Measurements from ENCODE around the gene RANBP1.

Gene RANBP1

DNA sequence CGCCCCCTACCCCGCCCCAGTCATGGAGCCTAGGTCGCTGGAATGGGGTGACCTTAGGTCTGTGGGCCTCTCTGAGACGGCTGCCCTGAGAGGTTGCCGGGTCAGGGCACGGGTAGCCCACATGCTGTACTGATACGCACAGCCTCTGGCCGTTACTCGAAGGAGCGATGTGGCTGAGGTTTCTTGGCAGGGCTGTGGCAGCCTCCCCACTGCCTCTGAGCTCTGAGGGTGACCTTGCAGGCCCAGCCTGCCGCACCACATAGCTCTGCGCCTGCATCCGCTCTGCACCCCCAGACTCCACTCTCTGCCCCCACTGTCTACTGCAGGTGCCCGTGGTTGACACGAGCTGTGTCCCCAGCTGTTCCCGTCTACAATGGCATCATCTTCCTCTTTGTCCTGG is 23.0 kb downstream of the RANBP1 start:
- no peak for TF ChIP-seq GATA3 (IDR thresholded peaks at IDR 0.05; ENCODE audit: low read depth, low read length)
- no peak for TF ChIP-seq GATA2 (IDR thresholded peaks at IDR 0.05; ENCODE audit: low read depth, low read length)

DNA sequence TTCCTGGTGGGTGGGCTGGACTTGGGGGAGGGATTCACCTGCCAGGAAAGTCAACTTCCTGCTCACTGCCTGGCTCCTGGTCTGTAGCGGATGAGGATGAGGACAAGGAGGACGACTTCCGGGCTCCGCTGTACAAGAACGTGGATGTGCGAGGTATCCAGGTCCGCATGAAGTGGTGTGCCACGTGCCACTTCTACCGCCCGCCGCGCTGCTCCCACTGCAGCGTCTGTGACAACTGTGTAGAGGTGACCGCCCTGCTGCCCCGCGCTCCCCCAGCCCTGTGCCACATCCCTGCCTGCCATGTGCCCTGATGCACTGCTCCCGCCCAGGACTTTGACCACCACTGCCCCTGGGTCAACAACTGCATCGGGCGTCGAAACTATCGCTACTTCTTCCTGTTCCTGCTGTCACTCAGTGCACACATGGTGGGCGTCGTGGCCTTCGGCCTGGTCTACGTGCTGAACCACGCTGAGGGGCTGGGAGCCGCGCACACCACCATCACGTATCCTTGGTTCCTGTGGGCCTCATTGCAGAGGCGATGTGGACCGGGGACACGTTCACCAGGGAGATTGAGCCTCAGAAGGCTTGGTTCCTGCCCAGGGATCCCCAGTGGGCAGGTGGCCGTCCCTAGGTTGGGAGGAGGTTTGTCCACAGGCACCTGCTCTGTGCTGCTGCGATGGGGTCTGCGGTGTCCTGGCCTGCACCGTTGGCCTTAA is 23.6 kb downstream of the RANBP1 start:
- TF ChIP-seq GATA3 (IDR thresholded peaks at IDR 0.05; ENCODE audit: low read depth, low read length), result no peak
- no peak for TF ChIP-seq GATA2 (IDR thresholded peaks at IDR 0.05; ENCODE audit: low read depth, low read length)

DNA sequence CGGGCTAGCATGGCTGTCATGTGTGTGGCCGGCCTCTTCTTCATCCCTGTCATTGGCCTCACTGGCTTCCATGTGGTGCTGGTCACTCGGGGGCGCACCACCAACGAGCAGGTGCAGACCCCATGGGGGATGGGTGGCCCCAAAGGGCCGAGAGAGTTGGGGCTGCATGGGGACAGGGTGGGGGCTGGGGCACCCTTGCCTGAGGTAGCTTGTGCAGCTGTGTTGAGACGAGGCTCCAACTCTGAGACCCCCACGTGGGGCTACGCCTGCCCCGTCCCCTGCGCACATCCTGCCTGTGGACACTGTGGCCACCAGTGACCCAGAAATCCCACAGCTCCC is 24.2 kb downstream of the RANBP1 start:
- TF ChIP-seq GATA2 (IDR thresholded peaks at IDR 0.05; ENCODE audit: low read depth, low read length), result no peak
- TF ChIP-seq GATA3 (IDR thresholded peaks at IDR 0.05; ENCODE audit: low read depth, low read length), result no peak

DNA sequence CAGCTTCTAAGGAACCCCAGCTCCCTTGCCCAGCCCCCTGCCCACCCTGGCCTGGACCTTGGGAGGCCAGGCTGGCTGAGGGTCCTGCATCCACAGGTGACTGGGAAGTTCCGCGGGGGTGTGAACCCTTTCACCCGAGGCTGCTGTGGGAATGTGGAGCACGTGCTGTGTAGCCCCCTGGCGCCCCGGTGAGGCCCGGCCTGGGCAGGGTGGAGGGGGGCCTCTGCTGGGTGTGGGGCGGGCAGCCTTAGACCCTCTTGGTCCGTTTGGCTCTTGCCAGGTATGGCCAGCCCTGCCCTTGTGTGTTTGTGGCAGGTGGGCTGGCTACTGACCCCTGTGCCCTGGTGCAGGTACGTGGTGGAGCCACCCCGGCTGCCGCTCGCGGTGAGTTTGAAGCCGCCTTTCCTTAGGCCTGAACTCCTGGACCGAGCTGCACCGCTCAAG is 24.6 kb downstream of the RANBP1 start:
- TF ChIP-seq GATA3 (IDR thresholded peaks at IDR 0.05; ENCODE audit: low read depth, low read length), result no peak
- no peak for TF ChIP-seq GATA2 (IDR thresholded peaks at IDR 0.05; ENCODE audit: low read depth, low read length)

DNA sequence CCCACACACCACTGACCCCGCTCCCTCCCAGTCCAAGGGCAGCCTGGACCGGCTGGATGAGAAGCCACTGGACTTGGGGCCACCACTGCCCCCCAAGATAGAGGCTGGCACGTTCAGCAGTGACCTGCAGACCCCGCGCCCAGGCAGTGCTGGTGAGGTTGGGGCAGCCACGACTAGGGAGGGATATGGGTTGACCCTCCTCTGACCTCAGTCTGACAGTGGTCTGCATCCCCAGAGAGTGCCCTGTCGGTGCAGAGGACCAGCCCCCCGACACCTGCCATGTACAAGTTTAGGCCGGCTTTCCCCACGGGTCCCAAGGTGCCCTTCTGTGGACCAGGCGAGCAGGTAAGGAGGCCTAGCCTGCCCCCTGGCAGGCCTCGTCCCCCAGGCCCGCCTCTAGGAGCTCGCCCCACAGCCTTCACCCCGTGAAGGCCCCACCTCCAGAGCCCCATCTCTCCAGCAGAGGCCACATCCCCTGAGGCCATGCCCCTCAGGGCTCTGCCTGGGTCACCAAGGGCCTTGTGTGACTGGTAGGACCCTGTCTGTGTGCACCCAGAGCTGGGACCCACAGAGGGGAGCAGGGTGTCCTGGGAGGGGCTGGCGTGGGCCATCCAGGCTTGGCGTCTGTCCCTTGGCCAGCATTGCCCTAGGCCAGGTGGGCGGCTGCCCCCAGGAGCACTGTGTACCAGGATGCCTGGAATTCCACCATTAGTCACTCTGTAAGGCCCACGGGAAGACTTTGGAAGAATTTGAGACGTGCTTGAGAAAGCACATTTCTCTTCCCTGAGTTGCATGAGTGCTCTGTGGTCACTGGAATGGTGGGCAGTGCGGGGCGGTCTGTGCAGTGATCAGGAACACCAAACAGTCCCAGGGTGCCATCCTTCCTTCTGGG is 25.5 kb downstream of the RANBP1 start:
- no peak for TF ChIP-seq GATA3 (IDR thresholded peaks at IDR 0.05; ENCODE audit: low read depth, low read length)
- TF ChIP-seq GATA2 (IDR thresholded peaks at IDR 0.05; ENCODE audit: low read depth, low read length), result no peak

DNA sequence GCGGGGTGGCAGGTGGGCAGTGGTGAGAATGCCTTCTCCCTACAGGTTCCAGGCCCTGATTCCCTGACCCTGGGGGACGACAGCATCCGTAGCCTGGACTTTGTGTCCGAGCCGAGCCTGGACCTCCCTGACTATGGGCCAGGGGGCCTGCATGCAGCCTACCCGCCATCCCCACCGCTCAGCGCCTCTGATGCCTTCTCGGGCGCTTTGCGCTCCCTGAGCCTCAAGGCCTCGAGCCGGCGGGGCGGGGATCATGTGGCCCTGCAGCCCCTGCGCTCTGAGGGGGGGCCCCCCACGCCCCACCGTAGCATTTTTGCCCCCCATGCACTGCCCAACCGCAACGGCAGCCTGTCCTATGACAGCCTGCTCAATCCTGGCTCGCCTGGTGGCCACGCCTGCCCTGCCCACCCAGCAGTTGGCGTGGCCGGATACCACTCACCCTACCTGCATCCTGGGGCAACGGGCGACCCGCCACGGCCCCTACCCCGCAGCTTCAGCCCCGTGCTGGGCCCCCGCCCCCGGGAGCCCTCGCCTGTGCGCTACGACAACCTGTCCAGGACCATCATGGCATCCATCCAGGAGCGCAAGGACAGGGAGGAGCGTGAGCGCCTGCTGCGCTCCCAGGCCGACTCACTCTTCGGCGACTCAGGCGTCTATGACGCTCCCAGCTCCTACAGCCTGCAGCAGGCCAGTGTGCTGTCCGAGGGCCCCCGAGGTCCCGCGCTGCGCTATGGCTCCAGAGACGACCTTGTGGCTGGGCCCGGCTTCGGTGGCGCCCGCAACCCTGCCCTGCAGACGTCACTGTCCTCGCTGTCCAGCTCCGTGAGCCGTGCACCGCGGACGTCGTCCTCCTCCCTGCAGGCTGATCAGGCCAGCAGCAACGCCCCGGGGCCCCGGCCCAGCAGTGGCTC is 27.1 kb downstream of the RANBP1 start:
- no peak for TF ChIP-seq GATA3 (IDR thresholded peaks at IDR 0.05; ENCODE audit: low read depth, low read length)
- TF ChIP-seq GATA2 (IDR thresholded peaks at IDR 0.05; ENCODE audit: low read depth, low read length), result no peak

DNA sequence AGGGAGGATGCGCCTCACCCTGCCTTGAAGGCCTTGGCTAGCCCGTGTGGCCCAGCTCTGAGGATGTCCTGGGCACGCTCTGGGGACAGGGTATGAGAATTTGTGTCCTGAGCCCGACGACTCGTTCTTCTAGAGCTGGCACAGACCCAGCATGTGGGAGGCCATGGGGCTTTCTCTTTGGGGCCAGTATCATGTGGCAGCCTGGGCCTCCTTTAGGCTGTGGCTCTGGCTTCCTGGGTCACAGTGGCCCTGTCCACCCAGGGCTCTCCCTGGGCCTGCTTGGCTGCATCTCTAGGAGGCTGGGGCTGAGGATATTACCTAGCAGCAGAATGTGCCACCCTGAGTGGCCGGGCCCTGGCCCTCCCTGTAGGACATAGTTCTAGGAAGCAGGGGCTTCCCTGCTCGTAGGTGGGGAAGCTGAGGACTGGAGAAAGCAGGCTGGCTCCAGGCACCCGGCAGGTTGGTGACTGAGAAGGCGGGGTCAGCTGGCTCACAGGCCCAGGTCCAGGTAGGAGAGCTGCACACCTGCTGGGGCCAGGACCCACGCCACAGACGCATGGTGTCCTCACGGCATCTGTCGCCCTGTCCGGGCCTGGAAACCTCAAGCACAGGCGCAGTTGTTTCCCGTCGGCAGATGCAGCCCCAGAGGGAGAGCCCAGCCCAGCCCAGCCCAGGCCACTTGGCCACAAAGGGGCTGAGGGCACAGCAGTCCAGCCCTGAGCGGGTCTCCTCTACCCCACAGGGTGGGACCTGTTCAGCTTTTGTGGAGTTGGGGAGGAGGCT is 28.2 kb downstream of the RANBP1 start:
- TF ChIP-seq GATA2 (IDR thresholded peaks at IDR 0.05; ENCODE audit: low read depth, low read length), result no peak
- TF ChIP-seq GATA3 (IDR thresholded peaks at IDR 0.05; ENCODE audit: low read depth, low read length), result no peak

DNA sequence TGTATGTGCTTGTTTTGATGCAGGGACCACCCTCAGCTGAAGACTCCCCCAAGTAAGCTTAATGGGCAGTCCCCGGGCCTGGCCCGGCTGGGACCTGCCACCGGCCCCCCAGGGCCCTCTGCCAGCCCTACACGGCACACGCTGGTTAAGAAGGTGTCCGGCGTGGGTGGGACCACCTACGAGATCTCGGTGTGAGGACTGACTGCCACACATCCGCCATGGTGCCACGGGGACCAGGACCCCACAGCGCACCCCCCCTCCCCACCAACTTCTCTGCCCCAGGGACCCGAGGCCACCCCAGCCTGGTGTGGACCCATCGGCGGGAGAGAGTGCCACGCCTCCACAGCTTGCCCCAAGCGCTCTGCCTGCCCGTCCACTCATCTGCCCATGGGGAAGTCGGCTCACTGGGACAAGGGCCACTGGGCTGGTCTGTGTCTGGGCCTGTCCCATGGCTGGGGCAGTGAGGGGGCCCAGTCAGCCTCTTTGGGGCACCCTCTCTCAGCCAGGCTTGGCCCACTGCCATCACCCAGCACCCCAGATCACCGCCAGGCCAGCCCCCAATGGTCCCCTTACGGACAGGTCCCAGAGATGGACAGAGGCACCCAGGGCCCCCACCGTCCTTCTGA is 29.4 kb downstream of the RANBP1 start:
- TF ChIP-seq GATA3 (IDR thresholded peaks at IDR 0.05; ENCODE audit: low read depth, low read length), result no peak
- no peak for TF ChIP-seq GATA2 (IDR thresholded peaks at IDR 0.05; ENCODE audit: low read depth, low read length)

DNA sequence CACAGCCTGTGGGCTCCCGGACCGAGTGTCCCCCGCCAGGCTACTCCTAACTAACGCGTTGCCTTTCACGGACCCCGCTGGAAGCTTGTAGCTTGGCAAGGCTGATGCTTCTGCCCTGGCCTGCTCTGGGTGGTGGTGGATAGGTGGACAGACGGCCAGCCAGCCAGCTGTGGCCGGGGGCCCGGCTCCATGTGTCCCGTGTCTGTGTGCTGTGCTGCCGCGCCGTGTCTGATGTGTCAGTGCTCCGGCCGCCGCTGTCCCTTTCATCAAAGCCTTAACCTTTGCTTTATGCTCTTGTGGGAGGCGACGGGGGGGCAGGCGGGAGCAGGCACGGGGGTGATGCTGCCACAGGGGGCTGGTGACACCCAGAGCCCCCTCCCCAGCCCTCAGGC is 29.9 kb downstream of the RANBP1 start:
- TF ChIP-seq GATA2 (IDR thresholded peaks at IDR 0.05; ENCODE audit: low read depth, low read length), result no peak
- TF ChIP-seq GATA3 (IDR thresholded peaks at IDR 0.05; ENCODE audit: low read depth, low read length), result no peak

DNA sequence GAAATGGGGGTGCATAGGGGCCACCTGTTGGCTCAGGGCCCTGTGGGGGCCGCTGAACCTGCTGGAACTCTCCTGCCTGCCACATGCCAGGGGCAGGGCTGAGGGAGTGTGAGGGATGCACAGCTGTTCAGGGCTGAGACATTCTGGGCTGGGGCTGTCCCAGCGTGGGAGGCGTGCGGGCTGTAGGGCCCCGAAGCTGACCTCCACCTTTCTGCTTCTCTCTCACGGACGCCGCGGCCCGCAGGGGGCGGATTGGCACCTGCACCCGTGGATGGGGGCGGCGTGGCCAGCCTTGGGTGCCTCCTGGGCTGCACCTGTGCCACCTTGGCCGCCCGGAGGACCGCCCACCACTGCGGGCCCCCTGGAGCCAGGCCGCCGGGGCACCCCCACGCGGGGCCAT is 30.9 kb downstream of the RANBP1 start:
- TF ChIP-seq GATA2 (IDR thresholded peaks at IDR 0.05; ENCODE audit: low read depth, low read length) (no peak), GATA3 (IDR thresholded peaks at IDR 0.05; ENCODE audit: low read depth, low read length) (no peak)

DNA sequence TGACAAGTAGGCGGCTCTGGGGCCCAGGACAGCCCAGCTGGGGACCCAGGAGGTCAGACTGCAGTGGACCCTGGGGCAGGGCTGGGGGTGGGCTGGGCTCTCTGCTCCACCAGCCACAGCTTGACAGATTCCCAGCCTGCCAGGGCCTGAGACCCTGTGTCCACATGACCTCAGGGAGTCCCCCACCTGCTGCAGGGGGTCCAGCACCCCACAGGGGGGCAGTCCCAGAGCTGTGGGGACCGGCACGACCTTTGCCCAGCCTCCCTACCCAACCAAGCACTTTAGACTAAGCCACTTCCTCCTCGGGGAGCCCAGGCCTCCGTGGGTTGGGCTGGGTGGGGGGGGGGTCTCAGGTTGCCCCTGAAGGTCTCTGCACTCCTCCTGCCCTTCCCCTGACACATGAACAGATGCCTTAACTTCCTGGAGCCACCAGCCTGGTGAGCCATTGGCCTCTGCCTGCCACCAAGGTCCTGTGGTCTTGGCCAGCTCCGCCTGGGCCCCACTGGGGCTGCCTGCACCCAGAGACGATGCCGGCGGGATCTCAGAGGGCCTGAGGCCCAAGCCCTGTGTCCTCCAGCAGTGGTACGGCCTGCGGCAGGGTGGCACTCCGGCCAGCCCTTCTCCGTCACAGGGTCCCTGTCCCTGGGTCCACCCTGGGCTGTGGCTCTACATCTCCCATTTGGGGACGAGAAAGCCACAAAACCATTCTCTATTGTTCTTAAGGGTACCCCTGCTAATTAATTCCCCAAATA is 31.5 kb downstream of the RANBP1 start:
- TF ChIP-seq GATA3 (IDR thresholded peaks at IDR 0.05; ENCODE audit: low read depth, low read length) (no peak), GATA2 (IDR thresholded peaks at IDR 0.05; ENCODE audit: low read depth, low read length) (no peak)

DNA sequence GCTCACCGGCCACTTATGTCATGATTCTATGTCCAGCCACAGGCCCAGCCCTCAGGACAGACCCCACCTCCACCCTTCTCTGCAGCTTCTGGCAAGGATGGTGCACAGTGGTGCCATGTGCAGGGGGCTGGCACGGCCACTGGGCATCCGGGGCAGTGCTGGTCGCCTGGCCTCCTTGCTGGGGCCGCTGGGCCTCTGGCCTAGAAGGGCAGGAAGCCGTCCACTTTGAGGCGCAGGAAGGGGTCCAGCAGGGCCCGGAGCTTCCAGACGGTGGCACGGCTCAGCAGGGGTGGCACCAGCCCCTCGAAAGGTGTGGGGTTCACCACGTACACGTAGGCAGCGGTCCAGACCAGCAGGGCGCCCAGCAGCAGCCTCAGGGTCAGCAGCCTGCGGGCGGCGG is 32.5 kb downstream of the RANBP1 start:
- no peak for TF ChIP-seq GATA3 (IDR thresholded peaks at IDR 0.05; ENCODE audit: low read depth, low read length)
- TF ChIP-seq GATA2 (IDR thresholded peaks at IDR 0.05; ENCODE audit: low read depth, low read length), result no peak

All from SH-SY5Y (cell line).